GM12878 (cell line): ENCODE results near the gene SVOP. TPM values are rescaled to one million over a fixed set of nuclear protein-coding genes. Genes with fewer than 3 reads are reported as not detected.

Experiments
- ATAC-seq: fragments of 200-7000 bp; cut with Tn5 transposase; 3 replicates; pipeline ENCODE4 v1.9.1; 2020; ENCODE audit warnings: mild to moderate bottlenecking, moderate library complexity
- BruUV-seq: library from RNA; stranded (reverse); fragments of 400-500 nt; replicated peaks from 2 replicates; lab custom pipeline; 2021; lab: Mats Ljungman, UMichigan
- CTCF ChIA-PET: fragments of 300-600 bp; sonication (Branson Sonifier 250); formaldehyde crosslinking; extraction: SDS; loops from one replicate; lab custom pipeline; 2021; ENCODE audit warnings: inconsistent platforms; lab: Yijun Ruan, JAX
- POLR2A ChIA-PET: fragments of 350-600 bp; formaldehyde crosslinking; extraction: SDS; loops from one replicate; lab custom pipeline; 2021; ENCODE audit warnings: inconsistent platforms; lab: Charles Lee
- RAD21 ChIA-PET: fragments of 300-600 bp; sonication (Branson Sonifier 250); formaldehyde crosslinking; loops from one replicate; lab custom pipeline; 2023; ENCODE audit warnings: antibody characterized with exemption; ENCODE audit not compliant: unreplicated experiment; lab: Charles Lee
- SMC1A ChIA-PET: fragments of 300-600 bp; sonication (Branson Sonifier 250); formaldehyde crosslinking; loops from one replicate; lab custom pipeline; 2023; ENCODE audit not compliant: unreplicated experiment, uncharacterized antibody; lab: Charles Lee
- DNase-seq: peaks from one replicate; pipeline ENCODE4 v3.0.0-alpha.2; 2011; ENCODE audit warnings: low read depth, low spot score
- FAIRE-seq: peaks from 3 replicates; lab custom pipeline; 2011; peaks lifted over from hg19 to GRCh38; lab: Jason Lieb, UNC
- H2AFZ ChIP-seq: 2 replicates; pipeline ENCODE4 v1.6.0; 2011; ENCODE audit warnings: low read depth, low read length, control low read depth; ENCODE audit not compliant: control insufficient read depth
- H3K27ac ChIP-seq: 2 replicates; pipeline ENCODE4 v1.5.1; 2011; ENCODE audit warnings: control low read depth; ENCODE audit not compliant: control insufficient read depth, insufficient read depth
- H3K27me3 ChIP-seq, 2 experiments: replicated peaks in 1 of 2; 2 replicates each; pipeline versions ENCODE4 v1.6.0 to v1.6.1; 2011; ENCODE audit warnings: low read length in 1 of 2; ENCODE audit not compliant: control insufficient read depth in 2 of 2, insufficient read depth in 2 of 2
- H3K36me3 ChIP-seq, 2 experiments: 2 replicates each; pipeline ENCODE4 v1.5.1; 2011; ENCODE audit warnings: low read length in 1 of 2; ENCODE audit not compliant: control insufficient read depth in 2 of 2, insufficient read depth in 2 of 2
- H3K4me1 ChIP-seq: 2 replicates; pipeline ENCODE4 v1.6.1; 2011; ENCODE audit warnings: mild to moderate bottlenecking, low read length, moderate library complexity, mixed read lengths; ENCODE audit not compliant: control insufficient read depth, insufficient read depth
- H3K4me2 ChIP-seq: 2 replicates; pipeline ENCODE4 v1.6.0; 2011; ENCODE audit warnings: control low read depth; ENCODE audit not compliant: control insufficient read depth, insufficient read depth
- H3K4me3 ChIP-seq: fragments of 200-600 bp; sonication (generic); 2 replicates; pipeline ENCODE4 v1.5.1; 2016
- H3K79me2 ChIP-seq: 2 replicates; pipeline ENCODE4 v1.6.0; 2011; ENCODE audit warnings: low read length; ENCODE audit not compliant: control insufficient read depth, insufficient read depth
- H3K9ac ChIP-seq: 2 replicates; pipeline ENCODE4 v1.8.0; 2011; ENCODE audit warnings: low read length, control low read depth, mixed read lengths; ENCODE audit not compliant: control insufficient read depth, insufficient read depth
- H3K9me3 ChIP-seq: replicated peaks from 3 replicates; pipeline ENCODE4 v1.5.1; 2011; ENCODE audit warnings: mild to moderate bottlenecking, low read length; ENCODE audit not compliant: control insufficient read depth, insufficient read depth
- H4K20me1 ChIP-seq: 2 replicates; pipeline ENCODE4 v1.6.0; 2011; ENCODE audit not compliant: control insufficient read depth, insufficient read depth
- NBN ChIP-seq: fragments of 450-650 bp; IDR thresholded peaks from 2 replicates; pipeline ENCODE4 v1.6.1; 2016
- NR2F1 ChIP-seq: fragments of 450-650 bp; conservative IDR thresholded peaks from 2 replicates; pipeline ENCODE4 v1.6.1; 2017; ENCODE audit warnings: mild to moderate bottlenecking
- RCOR1 ChIP-seq: conservative IDR thresholded peaks from 2 replicates; pipeline ENCODE4 v1.6.1; 2012; ENCODE audit warnings: low read depth, low read length, improper control_type of control experiment
- RUNX3 ChIP-seq: IDR thresholded peaks from 2 replicates; pipeline ENCODE4 v1.6.1; 2012; ENCODE audit warnings: low read length, inconsistent platforms
- STAT1 ChIP-seq: fragments of 450-650 bp; conservative IDR thresholded peaks from 2 replicates; pipeline ENCODE4 v1.6.1; 2014; ENCODE audit warnings: antibody characterized with exemption, mild to moderate bottlenecking
- ZZZ3 ChIP-seq: IDR thresholded peaks from 2 replicates; pipeline ENCODE4 v1.6.1; 2011; ENCODE audit warnings: low read depth; ENCODE audit not compliant: control insufficient read depth, insufficient read length
- WGBS: methylation state at CpG from one replicate; pipeline ENCODE4 v1.1.6; 2016; ENCODE audit warnings: low lambda C conversion rate; ENCODE audit not compliant: insufficient replicate concordance, insufficient coverage; ENCODE audit errors: missing lambda C conversion rate; 5-methylcytosine and 5-hydroxymethylcytosine counted together
- in situ Hi-C: fragments of 300-500 bp; cut with MboI; formaldehyde crosslinking; loops from 9 replicates; pipeline ENCODE4 v1.14.3; 2018; ENCODE audit warnings: mixed read lengths
- intact Hi-C: fragments of 100-400 bp; cut with micrococcal nuclease; formaldehyde crosslinking; loops from one replicate; pipeline ENCODE4 v1.14.2; 2022; ENCODE audit not compliant: unreplicated experiment
- polyA plus RNA-seq, 11 experiments: library from polyadenylated mRNA; depleted of rRNA in 4 of 11; unstranded in 6 of 11; stranded (reverse) in 5 of 11; fragments of >200 nt; fragmentation: Nextera tagmentation in 4 of 11; fragmentation: Illumina TruSeq in 1 of 11; extraction: Ambion mirVana in 4 of 11; extraction: Trizol in 1 of 11; gene quantifications; 1 replicate in 1 of 11; 2 replicates in 10 of 11; pipeline versions ENCODE4 v1.2.1 to v1.2.3, GENCODE V29; 2011 to 2016; ENCODE audit warnings: inconsistent platforms in 2 of 11, missing spikeins in 2 of 11, low read depth in 1 of 11
- total RNA-seq, 4 experiments: library from RNA; depleted of rRNA in 3 of 4; stranded (reverse); fragments of >200 nt in 3 of 4; fragmentation: Illumina TruSeq in 1 of 4; extraction: Trizol in 1 of 4; gene quantifications; 2 replicates each; pipeline versions ENCODE4 v1.2.1 to v1.2.3, GENCODE V29; 2013 to 2021
- TF ChIP-seq, protein P1 (sequence below): fragments of 150-350 bp; IDR thresholded peaks from 2 replicates; pipeline ENCODE4 v1.6.1; 2014; ENCODE audit warnings: mild to moderate bottlenecking, low read depth, low read length
- TF ChIP-seq, protein P2 (sequence below): fragments of 450-650 bp; IDR thresholded peaks from 2 replicates; pipeline ENCODE4 v1.6.1; 2017; ENCODE audit warnings: mild to moderate bottlenecking, moderate library complexity
- TF ChIP-seq, protein P3 (sequence below): fragments of 450-650 bp; IDR thresholded peaks from 2 replicates; pipeline ENCODE4 v1.6.1; 2017; ENCODE audit warnings: mild to moderate bottlenecking, low read depth, inconsistent platforms; ENCODE audit not compliant: poor library complexity, severe bottlenecking

The SVOP gene
- total and polyA plus RNA-seq, 10 of the 15 experiments (the other 5 are each of a cell fraction or from before 2014, with no cell fraction given): under 0.01 TPM; not detected in 9

DNA sequence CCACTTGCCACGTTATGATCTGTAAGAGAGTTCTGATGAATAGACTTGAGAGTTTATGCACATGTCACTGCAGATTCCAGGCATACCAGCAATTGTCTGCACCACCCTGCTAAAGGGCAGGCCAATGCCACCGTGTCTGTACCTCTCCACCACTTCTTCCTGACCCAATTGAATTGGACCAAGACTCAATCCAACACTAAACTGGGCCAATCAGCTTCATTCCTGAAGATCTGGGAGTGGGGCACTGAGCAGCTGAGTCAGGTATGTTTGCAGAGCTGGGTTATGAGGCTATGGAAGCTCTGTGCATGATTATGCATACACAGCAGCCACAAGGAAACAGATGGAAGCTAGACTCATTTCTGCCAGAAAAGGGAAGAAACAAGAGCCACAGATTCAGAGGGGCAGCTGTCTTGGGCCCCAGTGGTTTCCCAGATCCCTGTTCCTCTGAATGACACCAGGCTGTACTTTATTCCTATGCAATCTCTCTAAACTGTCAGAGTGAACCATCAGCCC, 113.0 kb downstream of the SVOP start:
- no peak overlapping the region for H2AFZ ChIP-seq
- H3K79me2 ChIP-seq: no peaks in the 10 kb centered on the region
- BruUV-seq: no TSS peak
- POLR2A ChIA-PET: interaction anchor here (0.6 kb wide), 1 partner anchor 144 kb away, joined by 3 read pairs; no protein-coding TSS in a partner anchor
- H3K9me3 ChIP-seq: no peaks in the 10 kb centered on the region; the same call in 2 of the 3 replicates
- DNase-seq (no peak), ATAC-seq (no peak), FAIRE-seq (no peak)
- no peak overlapping the region for H3K4me3 ChIP-seq
- no peak overlapping the region for H3K9ac ChIP-seq
- H3K36me3 ChIP-seq: no peaks in the 10 kb centered on the region
- CTCF ChIA-PET: interaction anchor here (1.2 to 2.2 kb wide), 2 partner anchors 15 to 24 kb away, joined by 4 to 6 read pairs; no protein-coding TSS in a partner anchor
- in situ Hi-C loops (no loop called here), intact Hi-C loops (no loop called here)
- no peaks in the 10 kb centered on the region; the same call in 1 of the 2 replicates for H3K4me1 ChIP-seq
- no peak overlapping the region for H3K4me2 ChIP-seq
- no peaks in the 10 kb centered on the region for H4K20me1 ChIP-seq
- no peak overlapping the region for H3K27ac ChIP-seq
- RAD21 ChIA-PET: no interaction called here
- SMC1A ChIA-PET: interaction anchor here (0.8 to 1.1 kb wide), 2 partner anchors 43 to 47 kb away, joined by 3 read pairs; no protein-coding TSS in a partner anchor
- 0% methylated on average over 2 of the region's 2 CpGs for WGBS
- H3K27me3 ChIP-seq: no peaks in the 10 kb centered on the region
- TF ChIP-seq RCOR1 (no peak), NBN (no peak), ZZZ3 (no peak), STAT1 (no peak), RUNX3 (no peak)

DNA sequence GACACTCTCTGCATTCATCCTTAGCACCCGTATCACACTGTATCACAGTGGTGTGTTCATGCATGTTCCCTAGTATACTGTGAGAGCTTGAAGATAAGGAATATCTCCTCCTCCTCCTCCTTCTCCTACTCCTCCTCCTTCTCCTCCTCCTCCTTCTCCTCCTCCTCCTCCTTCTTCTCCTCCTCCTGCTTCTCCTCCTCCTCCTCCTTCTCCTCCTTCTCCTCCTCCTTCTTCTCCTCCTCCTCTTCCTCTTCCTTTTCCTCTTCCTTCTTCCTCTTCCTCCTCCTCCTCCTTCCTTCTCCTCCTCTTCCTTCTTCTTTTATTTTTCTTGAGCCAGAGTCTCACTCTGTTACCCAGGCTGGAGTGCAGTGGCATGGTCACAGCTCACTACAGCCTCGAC, 113.9 kb downstream of the SVOP start:
- H3K36me3 ChIP-seq: no peaks in the 10 kb centered on the region
- no peak overlapping the region for H3K9ac ChIP-seq
- H3K4me1 ChIP-seq: no peaks in the 10 kb centered on the region; the same call in 1 of the 2 replicates
- intact Hi-C loops (no loop called here), in situ Hi-C loops (no loop called here)
- H4K20me1 ChIP-seq: no peaks in the 10 kb centered on the region
- no peak overlapping the region for H3K4me2 ChIP-seq
- DNase-seq (no peak), ATAC-seq (no peak), FAIRE-seq (no peak)
- no TSS peak for BruUV-seq
- ChIA-PET RAD21 (no interaction called here), SMC1A (no interaction called here), CTCF (interaction anchor here (1.9 kb wide), 1 partner anchor 23 kb away, joined by 4 read pairs; no protein-coding TSS in a partner anchor), POLR2A (no interaction called here)
- H3K27me3 ChIP-seq: no peaks in the 10 kb centered on the region
- H3K79me2 ChIP-seq: no peaks in the 10 kb centered on the region
- no peak overlapping the region for H3K27ac ChIP-seq
- H3K4me3 ChIP-seq: no peak overlapping the region
- 45% methylated on average over 2 of the region's 2 CpGs for WGBS
- H3K9me3 ChIP-seq: no peaks in the 10 kb centered on the region; the same call in 2 of the 3 replicates
- H2AFZ ChIP-seq: no peak overlapping the region
- TF ChIP-seq, protein P1, sequence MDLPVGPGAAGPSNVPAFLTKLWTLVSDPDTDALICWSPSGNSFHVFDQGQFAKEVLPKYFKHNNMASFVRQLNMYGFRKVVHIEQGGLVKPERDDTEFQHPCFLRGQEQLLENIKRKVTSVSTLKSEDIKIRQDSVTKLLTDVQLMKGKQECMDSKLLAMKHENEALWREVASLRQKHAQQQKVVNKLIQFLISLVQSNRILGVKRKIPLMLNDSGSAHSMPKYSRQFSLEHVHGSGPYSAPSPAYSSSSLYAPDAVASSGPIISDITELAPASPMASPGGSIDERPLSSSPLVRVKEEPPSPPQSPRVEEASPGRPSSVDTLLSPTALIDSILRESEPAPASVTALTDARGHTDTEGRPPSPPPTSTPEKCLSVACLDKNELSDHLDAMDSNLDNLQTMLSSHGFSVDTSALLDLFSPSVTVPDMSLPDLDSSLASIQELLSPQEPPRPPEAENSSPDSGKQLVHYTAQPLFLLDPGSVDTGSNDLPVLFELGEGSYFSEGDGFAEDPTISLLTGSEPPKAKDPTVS: no peak
- TF ChIP-seq NR2F1: no peak
- TF ChIP-seq, protein P2, sequence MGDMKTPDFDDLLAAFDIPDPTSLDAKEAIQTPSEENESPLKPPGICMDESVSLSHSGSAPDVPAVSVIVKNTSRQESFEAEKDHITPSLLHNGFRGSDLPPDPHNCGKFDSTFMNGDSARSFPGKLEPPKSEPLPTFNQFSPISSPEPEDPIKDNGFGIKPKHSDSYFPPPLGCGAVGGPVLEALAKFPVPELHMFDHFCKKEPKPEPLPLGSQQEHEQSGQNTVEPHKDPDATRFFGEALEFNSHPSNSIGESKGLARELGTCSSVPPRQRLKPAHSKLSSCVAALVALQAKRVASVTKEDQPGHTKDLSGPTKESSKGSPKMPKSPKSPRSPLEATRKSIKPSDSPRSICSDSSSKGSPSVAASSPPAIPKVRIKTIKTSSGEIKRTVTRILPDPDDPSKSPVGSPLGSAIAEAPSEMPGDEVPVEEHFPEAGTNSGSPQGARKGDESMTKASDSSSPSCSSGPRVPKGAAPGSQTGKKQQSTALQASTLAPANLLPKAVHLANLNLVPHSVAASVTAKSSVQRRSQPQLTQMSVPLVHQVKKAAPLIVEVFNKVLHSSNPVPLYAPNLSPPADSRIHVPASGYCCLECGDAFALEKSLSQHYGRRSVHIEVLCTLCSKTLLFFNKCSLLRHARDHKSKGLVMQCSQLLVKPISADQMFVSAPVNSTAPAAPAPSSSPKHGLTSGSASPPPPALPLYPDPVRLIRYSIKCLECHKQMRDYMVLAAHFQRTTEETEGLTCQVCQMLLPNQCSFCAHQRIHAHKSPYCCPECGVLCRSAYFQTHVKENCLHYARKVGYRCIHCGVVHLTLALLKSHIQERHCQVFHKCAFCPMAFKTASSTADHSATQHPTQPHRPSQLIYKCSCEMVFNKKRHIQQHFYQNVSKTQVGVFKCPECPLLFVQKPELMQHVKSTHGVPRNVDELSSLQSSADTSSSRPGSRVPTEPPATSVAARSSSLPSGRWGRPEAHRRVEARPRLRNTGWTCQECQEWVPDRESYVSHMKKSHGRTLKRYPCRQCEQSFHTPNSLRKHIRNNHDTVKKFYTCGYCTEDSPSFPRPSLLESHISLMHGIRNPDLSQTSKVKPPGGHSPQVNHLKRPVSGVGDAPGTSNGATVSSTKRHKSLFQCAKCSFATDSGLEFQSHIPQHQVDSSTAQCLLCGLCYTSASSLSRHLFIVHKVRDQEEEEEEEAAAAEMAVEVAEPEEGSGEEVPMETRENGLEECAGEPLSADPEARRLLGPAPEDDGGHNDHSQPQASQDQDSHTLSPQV: no peak
- TF ChIP-seq, protein P3, sequence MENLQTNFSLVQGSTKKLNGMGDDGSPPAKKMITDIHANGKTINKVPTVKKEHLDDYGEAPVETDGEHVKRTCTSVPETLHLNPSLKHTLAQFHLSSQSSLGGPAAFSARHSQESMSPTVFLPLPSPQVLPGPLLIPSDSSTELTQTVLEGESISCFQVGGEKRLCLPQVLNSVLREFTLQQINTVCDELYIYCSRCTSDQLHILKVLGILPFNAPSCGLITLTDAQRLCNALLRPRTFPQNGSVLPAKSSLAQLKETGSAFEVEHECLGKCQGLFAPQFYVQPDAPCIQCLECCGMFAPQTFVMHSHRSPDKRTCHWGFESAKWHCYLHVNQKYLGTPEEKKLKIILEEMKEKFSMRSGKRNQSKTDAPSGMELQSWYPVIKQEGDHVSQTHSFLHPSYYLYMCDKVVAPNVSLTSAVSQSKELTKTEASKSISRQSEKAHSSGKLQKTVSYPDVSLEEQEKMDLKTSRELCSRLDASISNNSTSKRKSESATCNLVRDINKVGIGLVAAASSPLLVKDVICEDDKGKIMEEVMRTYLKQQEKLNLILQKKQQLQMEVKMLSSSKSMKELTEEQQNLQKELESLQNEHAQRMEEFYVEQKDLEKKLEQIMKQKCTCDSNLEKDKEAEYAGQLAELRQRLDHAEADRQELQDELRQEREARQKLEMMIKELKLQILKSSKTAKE: no peak
